ENCODE results near the gene SKP1. TPM values are rescaled to one million over a fixed set of nuclear protein-coding genes. Genes with fewer than 3 reads are reported as not detected.

Gene SKP1
- polyA plus RNA-seq, 1 of the 3 experiments (the other 2 are of a cell fraction) = 407 TPM

- 0 out of 2 replicates have a peak, but pooled peaks cover 12% of the 10 kb centered on the region for H4K20me1 ChIP-seq (ENCODE audit: insufficient read depth)
- TF ChIP-seq TEAD4 (IDR thresholded peaks at IDR 0.05; ENCODE audit: borderline replicate concordance, insufficient read depth) (no peak), USF1 (IDR thresholded peaks at IDR 0.05; ENCODE audit: borderline replicate concordance, low read depth) (no peak), TCF12 (IDR thresholded peaks at IDR 0.05) (no peak), IRF3 (IDR thresholded peaks at IDR 0.05; ENCODE audit: low read depth, low read length) (no peak), NRF1 (IDR thresholded peaks at IDR 0.05; ENCODE audit: low read depth, low read length) (no peak), ELF1 (IDR thresholded peaks at IDR 0.05) (no peak), FOSL2 (IDR thresholded peaks at IDR 0.05; ENCODE audit: borderline replicate concordance, low read depth) (no peak), FOXM1 (IDR thresholded peaks at IDR 0.05; ENCODE audit: low read depth) (no peak), GATA2 (CRISPR knock-in tag; IDR thresholded peaks at IDR 0.05) (no peak), EP300 (IDR thresholded peaks at IDR 0.05; ENCODE audit: borderline replicate concordance in 1 of 2, low read depth in 1 of 2, low read length in 1 of 2) (no peak), RAD21 (IDR thresholded peaks at IDR 0.05; ENCODE audit: low read length) (no peak), TAF1 (IDR thresholded peaks at IDR 0.05; ENCODE audit: borderline replicate concordance, low read depth, low read length) (no peak), FOXJ3 (CRISPR knock-in tag; IDR thresholded peaks at IDR 0.05) (no peak), SIN3A (IDR thresholded peaks at IDR 0.05; ENCODE audit: borderline replicate concordance, low read depth, low read length) (no peak)
- TF ChIP-seq, protein P1, sequence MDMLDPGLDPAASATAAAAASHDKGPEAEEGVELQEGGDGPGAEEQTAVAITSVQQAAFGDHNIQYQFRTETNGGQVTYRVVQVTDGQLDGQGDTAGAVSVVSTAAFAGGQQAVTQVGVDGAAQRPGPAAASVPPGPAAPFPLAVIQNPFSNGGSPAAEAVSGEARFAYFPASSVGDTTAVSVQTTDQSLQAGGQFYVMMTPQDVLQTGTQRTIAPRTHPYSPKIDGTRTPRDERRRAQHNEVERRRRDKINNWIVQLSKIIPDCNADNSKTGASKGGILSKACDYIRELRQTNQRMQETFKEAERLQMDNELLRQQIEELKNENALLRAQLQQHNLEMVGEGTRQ (IDR thresholded peaks at IDR 0.05; ENCODE audit: borderline replicate concordance, low read depth, low read length) = no peak
- TF ChIP-seq, protein P2, sequence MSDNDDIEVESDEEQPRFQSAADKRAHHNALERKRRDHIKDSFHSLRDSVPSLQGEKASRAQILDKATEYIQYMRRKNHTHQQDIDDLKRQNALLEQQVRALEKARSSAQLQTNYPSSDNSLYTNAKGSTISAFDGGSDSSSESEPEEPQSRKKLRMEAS (IDR thresholded peaks at IDR 0.05; ENCODE audit: low read depth) = no peak
- no peak overlapping the region for H3K9ac ChIP-seq
- no peak for DNase-seq
- ChIA-PET POLR2A (no interaction called here), CTCF (interaction anchor here (0.6 to 18.5 kb wide), 8 partner anchors 16 to 154 kb away, joined by 3 to 673 read pairs (median 4); no protein-coding TSS in a partner anchor)
- H3K4me1 ChIP-seq (ENCODE audit: control insufficient read depth in 1 of 2, insufficient read depth in 2 of 2, low read depth in 1 of 2, low read length in 1 of 2) = peaks cover 6 to 60% of the 10 kb centered on the region in 2 experiments; a peak in 3 of 4 replicates
- no peak overlapping the region for H3K4me3 ChIP-seq (ENCODE audit: low read depth in 2 of 2, low read length in 1 of 2)
- no peaks in the 10 kb centered on the region for H3K27me3 ChIP-seq (ENCODE audit: insufficient read depth)
- peak overlapping the region in 1 of 2 experiments; percentile 47; a peak in 1 of 4 replicates for H3K27ac ChIP-seq (ENCODE audit: low read depth in 2 of 2, low read length in 1 of 2)
- no peak overlapping the region for H3K4me2 ChIP-seq
- no peak overlapping the region for H2AFZ ChIP-seq (ENCODE audit: low read depth)
- no peaks in the 10 kb centered on the region for H3K9me3 ChIP-seq
- H3K79me2 ChIP-seq (ENCODE audit: insufficient read depth) = peaks cover 10% of the 10 kb centered on the region; the same call in 1 of the 2 replicates
- H3K9me2 ChIP-seq = no peaks in the 10 kb centered on the region
- WGBS (ENCODE audit: low lambda C conversion rate) = 100% methylated on average over 6 of the region's 9 CpGs
- H3K36me3 ChIP-seq (replicated peaks in 1 of 2; ENCODE audit: control insufficient read depth in 1 of 2, insufficient read depth in 2 of 2, low read length in 1 of 2) = peaks cover 0 to 47% of the 10 kb centered on the region in 2 experiments
- H3F3A ChIP-seq (replicated peaks; ENCODE audit: insufficient read depth) = no peaks in the 10 kb centered on the region
These were observed 43.4 kb downstream of the SKP1 start for GRCh38 chr5:134133188-134133994.
